Hematopoietic multipotent progenitor cell (in vitro differentiated cells): ENCODE data around the gene HHATL. TPM values are rescaled to one million over a fixed set of nuclear protein-coding genes. Genes with fewer than 3 reads are reported as not detected.

Experiments used
- DNase-seq, 3 donors: peaks; one replicate each; pipeline ENCODE4 v3.0.0-alpha.2; 2011 to 2015; ENCODE audit warnings: low read depth in 2 of 3, low spot score in 2 of 3
- total RNA-seq: library from RNA; depleted of rRNA; stranded (reverse); fragments of >200 nt; gene quantifications from one replicate; pipeline ENCODE4 v1.2.3, GENCODE V29; 2012

The HHATL gene
- total RNA-seq, 1 donor: not detected

GRCh38 chr3:42667096-42667522, 35.5 kb downstream of the HHATL start:
- DNase-seq: no peak

- no peak for DNase-seq
These were observed 36.0 kb downstream of the HHATL start for GRCh38 chr3:42666577-42666998.

GRCh38 chr3:42666022-42666421, 36.6 kb downstream of the HHATL start:
- DNase-seq: no peak

- no peak for DNase-seq
These were observed 37.3 kb downstream of the HHATL start for GRCh38 chr3:42665050-42665878.

- DNase-seq: no peak
These were observed 38.2 kb downstream of the HHATL start for GRCh38 chr3:42664438-42664803.

GRCh38 chr3:42663581-42664437, 38.8 kb downstream of the HHATL start:
- no peak for DNase-seq

GRCh38 chr3:42662813-42663535, 39.6 kb downstream of the HHATL start:
- DNase-seq: no peak

GRCh38 chr3:42662037-42662812, 40.4 kb downstream of the HHATL start:
- DNase-seq: no peak

- no peak for DNase-seq
These were observed 41.0 kb downstream of the HHATL start for GRCh38 chr3:42661593-42662022.

- DNase-seq: no peak
These were observed 41.7 kb downstream of the HHATL start for GRCh38 chr3:42660898-42661297.

GRCh38 chr3:42660131-42660715, 42.4 kb downstream of the HHATL start:
- DNase-seq: no peak

- no peak for DNase-seq
These were observed 43.0 kb downstream of the HHATL start for GRCh38 chr3:42659451-42660130.

- DNase-seq: no peak
These were observed 43.7 kb downstream of the HHATL start for GRCh38 chr3:42658771-42659390.

GRCh38 chr3:42658091-42658770, 44.4 kb downstream of the HHATL start:
- no peak for DNase-seq

- DNase-seq: no peak
These were observed 44.9 kb downstream of the HHATL start for GRCh38 chr3:42657675-42658074.

- DNase-seq: no peak
These were observed 45.7 kb downstream of the HHATL start for GRCh38 chr3:42656680-42657610.

- DNase-seq: no peak
These were observed 46.5 kb downstream of the HHATL start for GRCh38 chr3:42655980-42656679.
